Measurements from ENCODE around the gene DNTTIP2.

DNA sequence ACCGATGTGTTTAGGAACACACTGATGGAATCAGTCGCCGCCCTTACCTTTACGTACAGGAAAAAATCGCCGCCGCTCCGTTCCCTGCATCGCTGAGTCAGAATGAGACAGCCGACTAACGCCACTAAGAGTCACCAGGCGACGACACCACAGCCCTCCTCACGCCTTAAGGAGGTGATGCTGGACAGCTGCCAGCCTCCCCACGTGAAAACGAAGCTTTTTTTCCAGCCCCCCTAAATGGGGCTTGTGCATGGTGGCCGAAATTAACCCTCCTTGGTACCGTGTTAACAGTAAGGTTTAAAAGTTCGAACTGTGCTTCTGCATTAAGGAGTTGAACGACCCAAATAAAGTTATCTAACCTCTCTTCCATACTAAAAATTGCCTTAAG, 511 bp downstream of the DNTTIP2 start:
- TF ChIP-seq L3MBTL2 (conservative IDR thresholded peaks at IDR 0.05) (no peak), FOXM1 (IDR thresholded peaks at IDR 0.05; ENCODE audit: borderline replicate concordance) (no peak), FOXK2 (IDR thresholded peaks at IDR 0.05) (no peak)
